ENCODE measurements around the gene FAM216B. TPM values are rescaled to one million over a fixed set of nuclear protein-coding genes. Genes with fewer than 3 reads are reported as not detected.

FAM216B gene
- total RNA-seq, 1 experiment from 2014 or later: not detected

DNA sequence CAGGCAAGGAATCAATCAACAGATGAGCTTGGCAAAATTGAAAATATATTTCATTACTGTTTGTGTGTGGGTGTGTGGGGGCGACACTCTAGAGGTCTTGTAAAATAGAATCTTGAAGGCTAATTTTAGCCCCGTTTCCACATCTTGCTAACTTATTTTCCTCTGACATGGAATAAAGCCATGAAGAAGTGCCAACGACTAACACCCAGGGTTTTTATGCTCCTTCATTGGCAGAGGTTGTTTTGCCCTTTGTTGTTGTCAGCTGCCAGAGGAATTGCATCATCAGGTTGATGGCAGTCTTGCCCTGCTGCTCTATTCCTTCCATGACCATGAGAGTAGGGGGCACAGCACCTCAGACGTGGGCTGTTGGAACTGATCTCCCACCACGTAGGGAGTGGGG is 30.6 kb upstream of the FAM216B start:
- Mint-ChIP-seq H3K9me3 (no peaks in the 10 kb centered on the region), H3K4me3 (no peak overlapping the region), H3K27me3 (ENCODE audit: low read depth) (no peaks in the 10 kb centered on the region; the same call in 1 of the 2 replicates), H3K36me3 (ENCODE audit: insufficient read depth in 1 of 3, low read depth in 3 of 3) (no peaks in the 10 kb centered on the region), H3K27ac (peak overlapping the region in 1 of 3 experiments; percentile 88; a peak in 2 of 7 replicates), H3K4me1 (peaks cover 0 to 10% of the 10 kb centered on the region in 2 experiments; a peak in 1 of 4 replicates)
- Histone ChIP-seq H2AFZ (ENCODE audit: low read length) (no peak overlapping the region), H3T11ph (ENCODE audit: low read length) (no peak overlapping the region), H3K4ac (ENCODE audit: low read depth, low read length) (no peak overlapping the region), H3K4me1 (ENCODE audit: insufficient read depth, low read length) (peaks cover 2% of the 10 kb centered on the region; the same call in 1 of the 2 replicates), H2BK20ac (ENCODE audit: low read depth, low read length, poor library complexity, severe bottlenecking) (peak overlapping the region; percentile 26), H3K23me2 (ENCODE audit: insufficient read length, low read depth, low read length, poor library complexity, severe bottlenecking) (no peaks in the 10 kb centered on the region), H3K18ac (ENCODE audit: insufficient read length, low read depth, low read length) (no peak overlapping the region), H3K9me3 (ENCODE audit: control insufficient read depth, low read depth, low read length) (no peaks in the 10 kb centered on the region), H3K23ac (ENCODE audit: insufficient read length, low read depth, low read length) (no peak overlapping the region), H3K79me2 (ENCODE audit: insufficient read depth, low read length) (no peaks in the 10 kb centered on the region), H3K56ac (ENCODE audit: insufficient read length, low read depth, low read length) (no peak overlapping the region), H3K79me1 (ENCODE audit: insufficient read depth, low read depth, low read length, poor library complexity, severe bottlenecking) (no peaks in the 10 kb centered on the region), H3K27me3 (ENCODE audit: insufficient read depth, low read length) (no peaks in the 10 kb centered on the region), H3K9ac (ENCODE audit: extremely low read depth, insufficient read length, low read length) (no peak overlapping the region), H2BK15ac (ENCODE audit: low read depth, low read length) (no peak overlapping the region), H3K27ac (ENCODE audit: insufficient read length, low read depth, low read length) (no peak overlapping the region), H3K4me2 (ENCODE audit: insufficient read depth, insufficient read length, low read length) (no peak overlapping the region), H2BK5ac (ENCODE audit: insufficient read length, low read length) (no peak overlapping the region), H4K8ac (replicated peaks; ENCODE audit: insufficient read length, low read depth, low read length) (no peak overlapping the region), H3K14ac (ENCODE audit: insufficient read depth, low read length) (no peak overlapping the region; the same call in 1 of the 2 replicates), H4K20me1 (ENCODE audit: control insufficient read depth, insufficient read depth, insufficient read length) (no peaks in the 10 kb centered on the region), H2BK12ac (ENCODE audit: insufficient read length, low read depth, low read length) (no peak overlapping the region), H4K91ac (ENCODE audit: insufficient read length, low read depth, low read length) (no peak overlapping the region), H2AK5ac (ENCODE audit: insufficient read length, low read length) (no peak overlapping the region), H2BK120ac (ENCODE audit: low read depth, low read length, poor library complexity, severe bottlenecking) (no peak overlapping the region), H4K5ac (ENCODE audit: insufficient read length, low read depth, low read length) (no peak overlapping the region)
- TF ChIP-seq, protein P1, sequence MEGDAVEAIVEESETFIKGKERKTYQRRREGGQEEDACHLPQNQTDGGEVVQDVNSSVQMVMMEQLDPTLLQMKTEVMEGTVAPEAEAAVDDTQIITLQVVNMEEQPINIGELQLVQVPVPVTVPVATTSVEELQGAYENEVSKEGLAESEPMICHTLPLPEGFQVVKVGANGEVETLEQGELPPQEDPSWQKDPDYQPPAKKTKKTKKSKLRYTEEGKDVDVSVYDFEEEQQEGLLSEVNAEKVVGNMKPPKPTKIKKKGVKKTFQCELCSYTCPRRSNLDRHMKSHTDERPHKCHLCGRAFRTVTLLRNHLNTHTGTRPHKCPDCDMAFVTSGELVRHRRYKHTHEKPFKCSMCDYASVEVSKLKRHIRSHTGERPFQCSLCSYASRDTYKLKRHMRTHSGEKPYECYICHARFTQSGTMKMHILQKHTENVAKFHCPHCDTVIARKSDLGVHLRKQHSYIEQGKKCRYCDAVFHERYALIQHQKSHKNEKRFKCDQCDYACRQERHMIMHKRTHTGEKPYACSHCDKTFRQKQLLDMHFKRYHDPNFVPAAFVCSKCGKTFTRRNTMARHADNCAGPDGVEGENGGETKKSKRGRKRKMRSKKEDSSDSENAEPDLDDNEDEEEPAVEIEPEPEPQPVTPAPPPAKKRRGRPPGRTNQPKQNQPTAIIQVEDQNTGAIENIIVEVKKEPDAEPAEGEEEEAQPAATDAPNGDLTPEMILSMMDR (conservative IDR thresholded peaks at IDR 0.05): no peak
- no peak for DNase-seq
- WGBS (ENCODE audit: extremely low coverage, insufficient read length, low lambda C conversion rate): no CpG with 5 or more reads among the region's 5 CpGs

Data from H9 (cell line).